HepG2 (cell line): ENCODE results near the gene H3-3A. TPM values are rescaled to one million over a fixed set of nuclear protein-coding genes. Genes with fewer than 3 reads are reported as not detected.

Experiments used
- ATAC-seq: fragments of 200-7000 bp; cut with Tn5 transposase; 3 replicates; pipeline ENCODE4 v1.9.1; 2020; ENCODE audit warnings: mild to moderate bottlenecking, moderate library complexity
- BruUV-seq: library from RNA; stranded (reverse); fragments of 400-500 nt; replicated peaks from 2 replicates; lab custom pipeline; 2021; lab: Mats Ljungman, UMichigan
- CTCF ChIA-PET: fragments of 300-600 bp; formaldehyde crosslinking; extraction: SDS; loops from one replicate; lab custom pipeline; 2021; ENCODE audit warnings: low total read pairs, inconsistent platforms, low intra/inter-chr PET ratio; lab: Yijun Ruan, JAX
- POLR2A ChIA-PET: fragments of 350-600 bp; sonication (Branson Sonifier 250); formaldehyde crosslinking; loops from one replicate; lab custom pipeline; 2020; ENCODE audit warnings: antibody characterized with exemption, inconsistent platforms; lab: Yijun Ruan, JAX
- DNase-seq: peaks from one replicate; pipeline ENCODE4 v3.0.0-alpha.2; 2015; ENCODE audit warnings: low spot score
- FAIRE-seq: peaks from 3 replicates; lab custom pipeline; 2011; peaks lifted over from hg19 to GRCh38; lab: Jason Lieb, UNC
- H2AFZ ChIP-seq: one replicate; pipeline ENCODE4 v1.6.1; 2011; ENCODE audit warnings: low read length, inconsistent platforms
- H3K27ac ChIP-seq: fragments of 300-600 bp; 3 replicates; pipeline ENCODE4 v1.8.0; 2011; ENCODE audit warnings: mixed run types, mild to moderate bottlenecking, mixed read lengths, low read length, inconsistent platforms; ENCODE audit not compliant: insufficient read depth; ENCODE audit errors: extremely low read length
- H3K27me3 ChIP-seq, 2 experiments: fragments of 200-600 bp in 1 of 2; 2 replicates in 1 of 2; 3 replicates in 1 of 2; pipeline versions ENCODE4 v1.6.0 to v1.8.0; 2011; ENCODE audit warnings: low read length in 2 of 2, mild to moderate bottlenecking in 2 of 2, moderate library complexity in 2 of 2, inconsistent platforms in 1 of 2; ENCODE audit not compliant: insufficient read depth in 2 of 2, control insufficient read depth in 1 of 2
- H3K36me3 ChIP-seq, 2 experiments: fragments of 200-600 bp in 1 of 2; replicated peaks in 1 of 2; 2 replicates in 1 of 2; 3 replicates in 1 of 2; pipeline versions ENCODE4 v1.5.1 to v1.8.0; 2011; ENCODE audit warnings: low read length in 2 of 2, inconsistent platforms in 1 of 2; ENCODE audit not compliant: insufficient read depth in 2 of 2, control insufficient read depth in 1 of 2
- H3K4me1 ChIP-seq: 2 replicates; pipeline ENCODE4 v1.5.1; 2012; ENCODE audit warnings: low read length, inconsistent platforms; ENCODE audit not compliant: insufficient read depth
- H3K4me2 ChIP-seq: 2 replicates; pipeline ENCODE4 v1.6.0; 2011; ENCODE audit warnings: low read depth, low read length, inconsistent platforms
- H3K4me3 ChIP-seq, 3 experiments: fragments of 200-600 bp in 1 of 3; sonication (generic), shearing (Covaris generic) in 1 of 3; replicated peaks in 1 of 3; 2 replicates each; pipeline ENCODE4 v1.5.1; 2011 to 2016; ENCODE audit warnings: low read length in 3 of 3, inconsistent platforms in 2 of 3, low read depth in 2 of 3, mild to moderate bottlenecking in 2 of 3, control low read depth in 1 of 3, mixed read lengths in 1 of 3; ENCODE audit not compliant: insufficient read depth in 1 of 3
- H3K79me2 ChIP-seq: one replicate; pipeline ENCODE4 v1.6.1; 2011; ENCODE audit warnings: low read length, inconsistent platforms; ENCODE audit not compliant: insufficient read depth
- H3K9ac ChIP-seq: 2 replicates; pipeline ENCODE4 v1.6.0; 2011; ENCODE audit warnings: mild to moderate bottlenecking, low read depth, low read length, inconsistent platforms; ENCODE audit not compliant: insufficient read depth
- H3K9me3 ChIP-seq: 2 replicates; pipeline ENCODE4 v1.5.1; 2012; ENCODE audit warnings: mild to moderate bottlenecking, low read length
- H4K20me1 ChIP-seq: 2 replicates; pipeline ENCODE4 v1.6.0; 2011; ENCODE audit warnings: inconsistent platforms, mild to moderate bottlenecking, low read length, moderate library complexity; ENCODE audit not compliant: insufficient read depth
- JUNB ChIP-seq: sonication (generic); formaldehyde crosslinking; IDR thresholded peaks from 2 replicates; pipeline ENCODE4 v1.8.0; 2022; ENCODE audit warnings: missing genetic modification reagents, mild to moderate bottlenecking, borderline replicate concordance
- MZF1 ChIP-seq: sonication (generic); formaldehyde crosslinking; IDR thresholded peaks from 2 replicates; pipeline ENCODE4 v1.8.1; 2023; ENCODE audit warnings: mild to moderate bottlenecking, missing genetic modification reagents, borderline replicate concordance
- RORA ChIP-seq: sonication (generic); formaldehyde crosslinking; IDR thresholded peaks from 2 replicates; pipeline ENCODE4 v1.5.0; 2020; ENCODE audit warnings: mild to moderate bottlenecking, missing genetic modification reagents, moderate library complexity
- SP5 ChIP-seq: IDR thresholded peaks from 2 replicates; pipeline ENCODE4 v1.6.1; 2016; ENCODE audit warnings: low read depth, borderline replicate concordance
- ZNF432 ChIP-seq: sonication (generic); formaldehyde crosslinking; IDR thresholded peaks from 2 replicates; pipeline ENCODE4 v1.5.0; 2020; ENCODE audit warnings: missing genetic modification reagents, mild to moderate bottlenecking, borderline replicate concordance
- ZNF788 ChIP-seq: sonication (generic); formaldehyde crosslinking; IDR thresholded peaks from 2 replicates; pipeline ENCODE4 v1.5.0; 2020; ENCODE audit warnings: mild to moderate bottlenecking, missing genetic modification reagents, borderline replicate concordance
- WGBS: methylation state at CpG from one replicate; pipeline ENCODE4 v1.1.6; 2017; ENCODE audit warnings: low lambda C conversion rate; 5-methylcytosine and 5-hydroxymethylcytosine counted together
- in situ Hi-C: cut with HindIII; loops from 2 replicates; pipeline ENCODE4 v1.10.0; 2017; ENCODE audit warnings: low pct_unique_long_range_greater_than_20kb; ENCODE audit not compliant: extremely low pct_ligation_motif_present
- intact Hi-C: fragments of 100-400 bp; cut with micrococcal nuclease; formaldehyde crosslinking; loops from one replicate; pipeline ENCODE4 v1.10.0; 2022; ENCODE audit not compliant: unreplicated experiment
- polyA plus RNA-seq, 8 experiments: library from polyadenylated mRNA; depleted of rRNA in 3 of 8; stranded (reverse) in 7 of 8; unstranded in 1 of 8; fragments of >200 nt; fragmentation: Illumina TruSeq in 4 of 8; extraction: Trizol in 4 of 8; gene quantifications; 2 replicates each; pipeline versions ENCODE4 v1.2.1 to v1.2.3, GENCODE V29; 2011 to 2016; ENCODE audit warnings: low read depth in 4 of 8, missing spikeins in 1 of 8, mixed read lengths in 1 of 8; ENCODE audit not compliant: insufficient read depth in 1 of 8
- total RNA-seq, 5 experiments: library from RNA; depleted of rRNA; stranded (reverse); fragments of >200 nt; fragmentation: Illumina TruSeq; extraction: Trizol; gene quantifications; 2 replicates each; pipeline ENCODE4 v1.2.3, GENCODE V29; 2016; ENCODE audit warnings: low read depth in 1 of 5
- TF ChIP-seq, protein P1 (sequence below): sonication (generic); formaldehyde crosslinking; IDR thresholded peaks from 2 replicates; pipeline ENCODE4 v1.4.0; 2020; ENCODE audit warnings: missing genetic modification reagents

H3-3A gene
- total and polyA plus RNA-seq, 2 of the 13 experiments (the other 11 are each of a cell fraction or from before 2014, with no cell fraction given), result 221 to 320 TPM

DNA sequence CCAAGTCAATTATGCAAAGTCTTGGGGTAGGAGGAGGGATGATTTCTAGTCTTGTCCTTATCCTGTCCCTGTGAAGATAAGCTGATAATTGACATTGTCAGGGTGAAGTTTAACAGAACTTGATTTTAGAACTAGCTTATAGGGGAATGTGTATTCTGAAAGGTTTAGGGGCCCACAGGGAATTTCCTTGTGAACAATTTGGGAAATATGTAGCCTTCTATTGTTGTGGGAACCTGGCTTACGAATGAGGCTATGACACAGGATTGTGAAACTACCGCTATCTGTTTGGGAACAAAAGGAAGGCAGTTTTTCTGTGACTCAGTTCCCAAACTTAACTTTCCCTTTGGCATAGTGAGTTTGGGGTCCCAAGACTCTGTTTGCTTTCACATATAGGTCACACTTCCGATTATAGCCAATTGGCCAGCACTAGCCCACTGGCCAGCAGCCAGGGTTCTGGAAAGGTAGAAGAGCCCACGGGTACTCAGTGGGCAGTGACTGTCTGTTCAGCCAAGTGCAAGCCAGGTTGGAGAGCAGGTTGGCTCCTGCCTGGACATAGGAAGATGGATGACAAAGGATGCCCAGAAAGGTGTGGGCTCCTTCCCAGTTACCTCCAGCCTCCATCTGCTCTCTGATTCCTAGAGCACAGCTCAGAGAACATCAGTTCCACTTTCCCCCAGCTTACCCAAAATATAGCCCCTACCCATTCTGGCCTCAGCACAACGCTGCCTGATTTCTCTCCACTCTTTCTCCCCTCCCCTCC is 35.5 kb downstream of the H3-3A start:
- BruUV-seq, result no TSS peak
- 0% methylated on average over 5 of the region's 5 CpGs for WGBS
- no peak overlapping the region for H3K4me2 ChIP-seq

More for the DNA sequence above, 35.5 kb downstream of the H3-3A start:
- Histone ChIP-seq H3K9ac (no peak overlapping the region), H3K27ac (no peak overlapping the region), H3K36me3 (no peaks in the 10 kb centered on the region), H3K4me1 (peaks cover 10% of the 10 kb centered on the region; the same call in 1 of the 2 replicates), H4K20me1 (no peaks in the 10 kb centered on the region), H2AFZ (no peak overlapping the region), H3K4me3 (no peak overlapping the region), H3K9me3 (no peaks in the 10 kb centered on the region), H3K27me3 (peaks cover 0 to 7% of the 10 kb centered on the region in 2 experiments; a peak in 3 of 5 replicates), H3K79me2 (no peaks in the 10 kb centered on the region)
- intact Hi-C loops (no loop called here), in situ Hi-C loops (no loop called here)
- ATAC-seq, result no peak
- TF ChIP-seq JUNB (CRISPR knock-in tag) (no peak), RORA (CRISPR knock-in tag) (no peak), SP5 (CRISPR knock-in tag) (no peak), MZF1 (no peak), ZNF788 (no peak), ZNF432 (CRISPR knock-in tag) (no peak)
- TF ChIP-seq, protein P1, sequence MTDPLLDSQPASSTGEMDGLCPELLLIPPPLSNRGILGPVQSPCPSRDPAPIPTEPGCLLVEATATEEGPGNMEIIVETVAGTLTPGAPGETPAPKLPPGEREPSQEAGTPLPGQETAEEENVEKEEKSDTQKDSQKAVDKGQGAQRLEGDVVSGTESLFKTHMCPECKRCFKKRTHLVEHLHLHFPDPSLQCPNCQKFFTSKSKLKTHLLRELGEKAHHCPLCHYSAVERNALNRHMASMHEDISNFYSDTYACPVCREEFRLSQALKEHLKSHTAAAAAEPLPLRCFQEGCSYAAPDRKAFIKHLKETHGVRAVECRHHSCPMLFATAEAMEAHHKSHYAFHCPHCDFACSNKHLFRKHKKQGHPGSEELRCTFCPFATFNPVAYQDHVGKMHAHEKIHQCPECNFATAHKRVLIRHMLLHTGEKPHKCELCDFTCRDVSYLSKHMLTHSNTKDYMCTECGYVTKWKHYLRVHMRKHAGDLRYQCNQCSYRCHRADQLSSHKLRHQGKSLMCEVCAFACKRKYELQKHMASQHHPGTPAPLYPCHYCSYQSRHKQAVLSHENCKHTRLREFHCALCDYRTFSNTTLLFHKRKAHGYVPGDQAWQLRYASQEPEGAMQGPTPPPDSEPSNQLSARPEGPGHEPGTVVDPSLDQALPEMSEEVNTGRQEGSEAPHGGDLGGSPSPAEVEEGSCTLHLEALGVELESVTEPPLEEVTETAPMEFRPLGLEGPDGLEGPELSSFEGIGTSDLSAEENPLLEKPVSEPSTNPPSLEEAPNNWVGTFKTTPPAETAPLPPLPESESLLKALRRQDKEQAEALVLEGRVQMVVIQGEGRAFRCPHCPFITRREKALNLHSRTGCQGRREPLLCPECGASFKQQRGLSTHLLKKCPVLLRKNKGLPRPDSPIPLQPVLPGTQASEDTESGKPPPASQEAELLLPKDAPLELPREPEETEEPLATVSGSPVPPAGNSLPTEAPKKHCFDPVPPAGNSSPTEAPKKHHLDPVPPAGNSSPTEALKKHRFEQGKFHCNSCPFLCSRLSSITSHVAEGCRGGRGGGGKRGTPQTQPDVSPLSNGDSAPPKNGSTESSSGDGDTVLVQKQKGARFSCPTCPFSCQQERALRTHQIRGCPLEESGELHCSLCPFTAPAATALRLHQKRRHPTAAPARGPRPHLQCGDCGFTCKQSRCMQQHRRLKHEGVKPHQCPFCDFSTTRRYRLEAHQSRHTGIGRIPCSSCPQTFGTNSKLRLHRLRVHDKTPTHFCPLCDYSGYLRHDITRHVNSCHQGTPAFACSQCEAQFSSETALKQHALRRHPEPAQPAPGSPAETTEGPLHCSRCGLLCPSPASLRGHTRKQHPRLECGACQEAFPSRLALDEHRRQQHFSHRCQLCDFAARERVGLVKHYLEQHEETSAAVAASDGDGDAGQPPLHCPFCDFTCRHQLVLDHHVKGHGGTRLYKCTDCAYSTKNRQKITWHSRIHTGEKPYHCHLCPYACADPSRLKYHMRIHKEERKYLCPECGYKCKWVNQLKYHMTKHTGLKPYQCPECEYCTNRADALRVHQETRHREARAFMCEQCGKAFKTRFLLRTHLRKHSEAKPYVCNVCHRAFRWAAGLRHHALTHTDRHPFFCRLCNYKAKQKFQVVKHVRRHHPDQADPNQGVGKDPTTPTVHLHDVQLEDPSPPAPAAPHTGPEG (CRISPR knock-in tag), result no peak
- DNase-seq, result no peak
- FAIRE-seq, result no peak
- ChIA-PET POLR2A (interaction anchor here (0.7 kb wide), 1 partner anchor 12 kb away, joined by 3 read pairs; no protein-coding TSS in a partner anchor), CTCF (no interaction called here)
